GM18909 (cell line): ENCODE results near the gene SNAPC4.
"Not testable (repeated sequence)": the region's sequence is repeated elsewhere in the genome, so short reads cannot be mapped to it uniquely, and the experiment has no call there.

Source experiments
- ATAC-seq: cut with Tn5 transposase; IDR thresholded peaks from one replicate; pipeline ENCODE4 v1.9.1; 2021; ENCODE audit warnings: mild to moderate bottlenecking; ENCODE audit not compliant: unreplicated experiment, poor library complexity

The SNAPC4 gene

DNA sequence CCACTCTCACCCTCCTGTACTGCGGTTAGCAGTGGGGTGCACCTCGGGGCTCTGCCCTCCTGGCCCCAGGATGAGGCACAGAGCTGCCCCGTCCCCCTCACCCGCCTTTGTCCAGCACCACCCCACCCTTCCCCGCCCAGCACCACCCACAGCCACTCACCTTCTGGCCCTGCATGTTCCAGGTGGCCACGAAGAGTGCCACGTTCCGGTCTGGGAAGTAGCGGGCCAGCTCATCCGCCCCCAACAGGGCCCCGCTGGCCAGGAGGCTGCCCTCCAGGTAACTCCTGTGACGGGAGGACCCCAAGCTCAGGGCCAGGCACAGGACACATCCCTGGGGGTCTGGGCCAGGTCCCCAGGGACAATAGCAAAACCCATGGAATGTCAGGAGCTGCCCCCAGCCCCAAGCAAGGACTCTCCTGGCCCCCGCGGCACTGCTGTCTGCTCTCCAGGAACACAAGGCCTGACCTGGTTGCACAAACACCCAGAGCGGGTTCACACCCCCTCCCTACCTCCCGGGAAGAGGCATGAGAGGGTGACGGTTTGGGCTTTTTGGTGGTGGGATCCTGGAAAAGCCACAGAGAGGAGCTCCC, 34.7 kb upstream of the SNAPC4 start:
- ATAC-seq = no peak

DNA sequence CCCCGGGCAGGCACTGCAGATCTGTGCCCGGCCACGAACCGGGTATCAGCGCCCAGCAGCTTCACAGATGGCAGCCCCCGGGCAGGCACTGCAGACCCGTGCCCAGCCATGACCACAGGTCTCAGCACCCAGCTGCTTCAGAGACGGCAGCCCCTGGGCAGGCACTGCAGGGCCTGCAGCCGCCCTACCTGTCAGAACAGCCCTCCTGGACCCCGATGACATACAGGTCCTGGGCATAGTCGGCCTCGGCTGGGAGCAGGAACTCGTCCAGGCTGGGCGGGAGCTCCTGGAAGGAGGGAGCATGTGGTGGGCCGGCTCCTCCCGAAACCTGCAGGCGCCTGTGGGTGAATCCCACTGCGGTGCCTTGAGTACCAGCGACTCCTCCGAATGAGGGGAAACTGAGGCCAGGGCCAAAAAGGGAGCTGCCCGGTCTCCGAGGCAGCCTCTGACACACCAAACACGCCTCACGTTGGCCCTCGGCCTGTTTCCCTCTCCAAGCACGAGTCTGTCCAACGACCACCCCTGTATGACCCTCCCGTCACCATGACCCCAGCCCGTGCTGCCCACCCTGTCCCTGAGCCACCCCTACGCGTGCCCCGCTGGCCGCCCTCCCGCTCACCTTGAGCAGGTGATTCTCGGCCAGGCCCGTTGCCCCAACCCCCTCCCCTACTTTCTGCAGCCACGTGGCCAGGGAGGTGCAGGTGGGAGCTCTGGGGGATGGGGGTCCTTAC, 34.0 kb upstream of the SNAPC4 start:
- ATAC-seq = no peak

DNA sequence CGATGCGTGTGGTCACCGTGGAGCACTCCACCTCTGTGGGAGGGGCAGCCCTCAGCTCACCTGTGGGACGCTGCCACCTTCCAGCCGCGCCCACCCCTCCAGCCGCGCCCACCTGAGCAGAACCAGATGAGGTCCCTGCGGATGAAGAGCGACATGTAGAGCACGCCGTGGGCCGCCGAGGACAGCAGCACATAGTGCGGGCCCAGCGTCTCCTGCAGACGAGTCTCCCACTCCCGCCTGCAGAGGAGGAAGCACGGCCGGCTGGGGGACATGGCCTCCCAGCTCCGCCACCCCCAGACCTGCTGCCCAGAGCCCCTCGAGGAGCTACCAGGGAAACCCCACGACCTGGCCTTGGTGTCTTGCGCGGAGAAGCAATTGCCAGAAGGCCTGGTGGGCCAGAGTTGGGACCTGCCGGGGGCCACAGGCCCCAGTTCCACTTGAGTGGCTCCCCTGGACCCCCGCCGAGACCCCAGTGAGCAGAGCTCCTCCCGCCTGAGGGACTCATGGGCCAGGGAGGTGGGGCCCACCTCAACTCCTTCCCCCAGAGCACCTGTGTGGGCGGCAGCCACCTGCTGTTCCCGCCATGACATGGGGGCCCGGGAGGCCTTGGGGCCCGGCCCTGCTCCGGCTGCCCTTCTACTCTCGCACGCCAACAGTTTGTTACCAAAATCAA, 33.2 kb upstream of the SNAPC4 start:
- ATAC-seq = no peak

DNA sequence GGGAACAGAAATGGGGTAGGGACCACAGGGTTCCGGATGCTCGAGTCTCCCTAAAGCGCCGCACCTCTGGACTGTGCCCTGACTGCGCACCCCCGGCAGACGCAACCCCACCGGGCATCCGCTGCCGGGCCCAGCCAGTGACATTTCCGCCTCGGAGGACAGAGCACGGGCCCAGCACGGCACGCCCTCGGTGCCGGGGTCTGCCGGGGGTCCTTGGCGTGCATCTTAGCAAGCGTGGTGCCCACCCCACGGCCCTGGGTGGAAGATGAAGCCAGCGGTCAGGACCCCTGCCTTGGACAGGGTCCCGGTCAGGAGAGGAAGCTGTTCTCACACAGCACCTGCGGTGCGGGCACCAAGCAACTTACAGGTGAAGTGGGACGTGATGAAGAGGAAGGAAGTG, 32.6 kb upstream of the SNAPC4 start:
- ATAC-seq = no peak

DNA sequence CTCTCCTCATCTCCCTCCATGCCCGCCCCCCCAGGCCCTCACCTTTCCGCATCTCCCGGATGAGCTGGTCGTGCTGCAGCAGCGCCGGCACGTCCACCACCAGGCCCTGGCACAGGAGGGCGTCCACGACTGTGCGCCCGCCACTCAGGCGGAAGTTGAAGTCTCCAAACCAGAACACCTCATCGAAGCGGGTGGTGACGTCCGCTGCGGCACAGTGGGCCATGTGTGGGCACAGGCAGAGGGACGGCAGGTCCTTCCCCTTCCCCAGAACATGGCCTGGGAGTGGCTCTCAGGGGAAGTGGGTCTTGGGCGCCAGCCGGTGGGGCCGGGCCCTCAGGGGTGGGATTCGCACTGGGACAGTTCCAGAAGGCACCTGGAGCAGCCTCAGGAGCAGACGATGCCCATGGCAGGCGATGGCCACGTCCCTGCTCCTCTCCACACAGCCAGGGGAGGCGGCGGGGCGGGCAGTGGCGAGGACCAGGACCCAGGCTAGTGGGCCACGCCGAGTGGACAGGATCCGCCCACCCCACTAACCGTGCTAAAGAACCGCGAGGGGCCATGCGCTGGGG, 31.9 kb upstream of the SNAPC4 start:
- no peak for ATAC-seq

DNA sequence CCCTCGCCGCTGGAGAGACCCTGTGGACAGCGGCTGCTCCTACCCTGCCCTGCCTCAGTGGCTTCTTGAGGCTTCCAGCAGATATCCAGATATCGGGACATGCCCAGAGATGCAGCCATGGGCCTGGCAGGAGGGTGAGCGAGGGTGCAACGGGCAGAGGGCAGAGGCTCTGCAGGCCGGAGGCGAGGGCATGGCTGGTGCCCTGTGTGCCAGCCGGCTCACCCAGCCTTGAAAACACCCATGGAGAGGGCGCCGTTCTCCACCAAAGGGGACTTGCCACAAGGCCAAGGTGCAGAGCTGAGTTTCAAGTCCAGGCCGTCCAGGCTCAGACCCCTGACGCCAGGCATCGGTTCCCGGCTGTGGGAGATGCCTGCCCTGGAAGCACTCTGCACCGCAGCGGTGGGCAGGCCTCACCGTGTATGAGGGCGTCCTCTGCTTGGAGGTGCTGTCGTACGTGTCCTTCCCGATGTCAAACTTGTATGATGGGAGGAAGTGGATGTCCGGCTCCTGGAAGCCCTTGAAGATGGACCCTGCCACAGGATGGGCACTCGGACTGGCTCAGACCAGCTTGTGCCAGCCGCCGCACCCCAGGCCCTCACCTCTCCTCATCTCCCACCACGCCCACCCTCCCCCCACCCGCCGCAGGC, 30.7 kb upstream of the SNAPC4 start:
- no peak for ATAC-seq

DNA sequence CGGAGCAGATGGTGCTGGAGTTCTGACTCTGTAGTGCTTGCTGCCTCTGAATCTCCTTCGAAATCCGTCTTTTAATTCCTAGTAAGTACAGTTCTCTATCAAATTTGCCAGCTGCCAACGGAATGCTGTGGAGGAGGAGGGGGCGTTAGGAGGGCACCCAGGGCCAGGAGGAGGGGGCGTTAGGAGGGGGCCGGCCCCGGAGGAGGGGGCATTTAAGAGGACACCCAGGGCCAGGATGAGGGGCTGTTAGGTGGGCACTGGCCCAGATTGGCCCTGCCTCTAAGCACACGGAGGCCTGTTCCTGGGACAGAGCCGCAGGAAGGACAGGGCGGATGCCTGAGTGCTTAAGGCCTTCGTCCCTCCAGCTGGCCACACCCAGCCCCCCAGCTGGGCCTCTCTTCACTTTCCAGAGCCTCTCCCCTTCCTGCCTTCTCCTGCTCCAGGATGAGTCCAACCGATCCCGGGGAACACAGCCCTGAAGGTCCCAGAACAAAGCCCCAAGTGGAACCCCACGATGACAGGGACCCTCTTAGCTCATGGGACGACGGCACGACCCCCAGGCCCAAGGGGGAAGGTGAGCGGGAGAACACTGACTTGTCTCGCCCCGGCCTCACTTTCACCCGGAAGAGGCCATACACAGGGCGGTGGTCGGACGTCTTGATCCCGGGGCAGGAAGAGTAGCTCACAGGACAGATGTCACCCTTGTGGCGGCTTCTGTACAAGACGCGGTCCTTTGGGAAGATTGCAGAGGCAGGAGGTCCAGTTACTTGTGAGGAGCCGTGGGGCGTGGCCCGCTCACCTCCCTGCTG, 29.9 kb upstream of the SNAPC4 start:
- no peak for ATAC-seq

DNA sequence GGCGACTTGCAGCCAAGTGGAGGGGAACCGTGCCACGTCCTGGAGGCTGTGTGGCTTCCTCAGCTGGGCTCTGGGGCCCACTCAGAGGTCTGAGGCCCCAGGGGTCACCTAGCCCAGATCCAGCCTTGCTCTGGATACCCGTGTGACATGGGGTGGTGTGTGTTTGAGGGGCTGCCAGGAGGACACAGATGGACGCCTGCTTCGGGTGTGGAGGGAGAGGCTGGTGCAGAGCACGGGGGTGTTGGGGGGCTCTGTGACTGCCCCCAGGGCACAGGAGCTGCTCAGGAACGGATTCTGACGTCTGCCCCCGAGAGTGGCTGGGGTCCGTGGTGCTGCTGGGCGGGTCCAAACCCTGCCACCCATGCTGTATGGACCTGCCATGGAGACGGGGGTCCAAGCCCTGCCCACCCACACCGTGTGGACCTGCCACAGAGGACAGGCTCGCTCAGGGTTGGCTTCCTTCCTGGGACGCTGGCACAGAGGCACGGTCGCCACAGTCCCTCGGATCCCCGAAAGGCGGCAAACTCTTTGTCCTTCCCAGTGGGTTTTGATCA, 29.2 kb upstream of the SNAPC4 start:
- ATAC-seq = no peak

DNA sequence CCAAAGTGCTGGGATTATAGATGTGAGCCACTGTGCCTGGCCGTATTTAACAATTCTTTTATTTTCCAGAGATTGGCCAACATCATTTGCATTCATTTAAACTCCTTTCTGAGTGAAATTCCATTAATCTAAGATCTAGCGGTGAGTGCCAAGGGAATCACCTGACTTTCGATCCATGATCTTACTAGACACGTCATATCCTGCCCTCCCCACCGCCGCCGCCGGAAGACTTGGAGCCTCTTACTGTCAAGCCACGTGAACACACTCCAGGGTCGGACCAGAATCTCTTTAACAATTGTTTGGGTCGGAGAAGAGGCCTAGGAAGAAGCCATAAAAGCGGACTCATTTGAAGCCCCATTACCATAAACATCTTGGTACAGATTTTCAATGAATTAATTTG, 26.8 kb upstream of the SNAPC4 start:
- no peak for ATAC-seq

DNA sequence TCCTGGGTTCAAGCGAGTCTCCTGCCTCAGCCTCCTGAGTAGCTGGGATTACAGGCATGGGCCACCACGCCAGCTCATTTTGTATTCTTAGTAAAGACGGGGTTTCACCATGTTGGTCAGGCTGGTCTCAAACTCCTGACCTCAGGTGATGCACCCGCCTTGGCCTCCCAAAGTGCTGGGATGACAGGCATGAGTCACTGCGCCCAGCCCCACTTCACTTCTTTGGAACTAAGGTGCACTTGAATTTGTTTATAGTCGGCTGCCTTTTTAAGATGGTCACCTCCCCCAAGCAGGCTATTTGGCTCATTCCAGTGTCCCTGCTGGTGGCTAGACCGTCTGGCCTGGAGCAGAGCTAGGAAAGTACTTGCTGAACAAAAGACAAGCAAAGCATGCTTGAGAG, 25.4 kb upstream of the SNAPC4 start:
- not testable (repeated sequence) for ATAC-seq

DNA sequence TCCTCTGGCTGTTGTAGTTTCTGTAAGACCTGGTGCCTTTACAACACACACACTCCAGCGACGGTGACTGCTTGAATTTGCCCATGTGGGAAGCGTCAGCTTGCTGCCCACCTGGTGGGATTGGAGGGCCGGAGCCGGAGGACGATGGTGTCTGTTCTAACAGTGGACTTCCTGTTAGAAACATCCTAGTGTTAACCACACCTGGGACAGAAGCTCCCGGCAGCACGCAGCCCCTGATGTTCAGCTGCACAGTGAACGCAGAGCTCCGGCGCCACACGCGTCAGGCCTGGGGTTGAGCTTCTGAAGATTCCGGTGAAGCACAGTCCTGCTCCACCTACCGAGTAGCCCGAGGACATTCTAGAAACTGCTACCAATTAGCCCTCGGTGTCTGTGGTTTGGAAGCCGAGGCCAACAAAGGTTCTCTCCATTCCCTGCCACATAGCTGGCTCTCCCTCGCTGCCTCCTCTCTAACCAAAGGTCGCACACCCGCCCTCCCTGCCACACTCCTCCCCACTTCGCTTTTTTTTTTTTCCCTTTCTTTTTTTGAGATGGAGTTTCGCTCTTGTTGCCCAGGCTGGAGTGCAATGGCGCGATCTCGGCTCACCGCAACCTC, 24.9 kb upstream of the SNAPC4 start:
- ATAC-seq = no peak

DNA sequence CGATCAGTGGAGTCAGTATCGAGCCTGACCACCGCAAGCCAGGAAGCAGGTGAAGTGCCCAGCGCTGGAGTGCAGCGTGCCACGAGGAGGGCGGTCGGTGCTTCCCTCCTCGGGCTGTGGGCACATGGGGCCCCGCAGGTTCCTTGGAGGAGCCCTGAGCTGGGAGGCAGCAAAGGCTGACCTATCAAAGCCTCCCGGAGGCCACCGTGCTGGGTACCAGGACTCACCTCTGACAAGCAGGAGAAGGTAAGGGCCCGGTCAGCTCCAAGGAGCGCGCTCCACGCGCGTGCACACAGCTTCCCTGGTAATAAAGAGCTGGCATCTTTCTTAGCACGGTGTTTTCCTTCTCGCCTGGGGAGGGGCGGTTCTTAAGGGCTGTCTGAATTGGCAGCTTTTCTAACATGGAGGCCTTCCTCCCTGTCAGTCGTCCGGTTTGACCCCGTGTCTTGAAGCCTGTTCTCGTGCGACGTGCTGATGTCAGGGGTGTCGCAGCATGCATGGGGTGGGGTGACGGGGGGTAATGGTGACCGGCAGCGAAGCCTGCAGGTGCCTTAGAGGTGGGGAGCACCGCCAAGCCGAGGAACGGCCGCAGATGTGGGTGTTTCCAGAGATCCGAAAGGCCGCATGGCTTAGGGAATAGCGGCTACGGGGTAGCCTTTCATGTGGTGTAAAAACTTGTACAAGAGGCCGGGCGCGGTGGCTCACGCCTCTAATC, 23.6 kb upstream of the SNAPC4 start:
- no peak for ATAC-seq

DNA sequence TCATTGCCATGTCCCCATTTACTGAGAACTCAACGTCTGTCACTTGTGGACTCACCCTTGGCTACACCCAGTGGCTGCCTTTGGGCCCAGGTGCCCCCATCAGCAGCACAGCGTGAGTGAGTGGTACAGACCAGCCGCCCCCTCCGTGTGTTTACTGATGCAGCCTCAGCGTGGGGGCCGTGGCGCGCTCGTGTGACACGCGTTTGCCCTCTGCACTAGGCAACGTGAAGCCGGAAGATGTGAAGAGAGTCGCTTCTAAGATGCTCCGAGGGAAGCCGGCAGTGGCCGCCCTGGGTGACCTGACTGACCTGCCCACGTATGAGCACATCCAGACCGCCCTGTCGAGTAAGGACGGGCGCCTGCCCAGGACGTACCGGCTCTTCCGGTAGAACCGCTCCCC, 22.9 kb upstream of the SNAPC4 start:
- ATAC-seq = no peak

DNA sequence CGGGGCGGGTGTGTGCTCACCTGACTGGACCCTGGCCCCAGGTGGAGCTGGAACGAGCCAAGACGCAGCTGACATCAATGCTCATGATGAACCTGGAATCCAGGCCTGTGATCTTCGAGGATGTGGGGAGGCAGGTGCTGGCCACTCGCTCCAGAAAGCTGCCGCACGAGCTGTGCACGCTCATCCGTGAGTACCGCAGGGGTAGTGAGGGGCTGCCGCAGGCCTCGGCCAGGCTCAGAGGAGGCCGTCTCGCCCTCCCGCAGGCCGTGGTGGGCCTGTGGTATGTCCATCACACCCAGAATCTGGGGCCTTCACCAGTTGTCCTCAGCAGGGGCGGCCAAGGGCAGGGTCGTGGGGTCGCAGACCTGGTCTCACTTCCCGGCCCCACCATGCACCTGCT, 21.8 kb upstream of the SNAPC4 start:
- ATAC-seq = no peak

DNA sequence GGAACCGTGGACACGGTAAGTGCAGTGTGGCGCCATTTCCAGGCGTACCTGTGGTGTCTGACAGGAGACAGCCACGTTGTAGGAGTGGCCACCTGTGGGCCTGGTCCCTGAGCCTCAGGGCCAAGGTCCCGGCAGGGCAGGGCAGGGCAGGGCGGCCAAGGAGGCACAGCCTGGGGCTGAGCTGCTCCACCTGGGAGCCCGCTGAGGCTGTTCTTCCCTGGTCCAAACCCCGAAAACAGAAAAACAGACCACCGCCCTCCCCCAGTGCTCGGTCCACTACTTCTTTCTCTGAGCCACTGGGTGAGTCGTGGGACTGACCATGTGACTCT, 19.1 kb upstream of the SNAPC4 start:
- no peak for ATAC-seq

DNA sequence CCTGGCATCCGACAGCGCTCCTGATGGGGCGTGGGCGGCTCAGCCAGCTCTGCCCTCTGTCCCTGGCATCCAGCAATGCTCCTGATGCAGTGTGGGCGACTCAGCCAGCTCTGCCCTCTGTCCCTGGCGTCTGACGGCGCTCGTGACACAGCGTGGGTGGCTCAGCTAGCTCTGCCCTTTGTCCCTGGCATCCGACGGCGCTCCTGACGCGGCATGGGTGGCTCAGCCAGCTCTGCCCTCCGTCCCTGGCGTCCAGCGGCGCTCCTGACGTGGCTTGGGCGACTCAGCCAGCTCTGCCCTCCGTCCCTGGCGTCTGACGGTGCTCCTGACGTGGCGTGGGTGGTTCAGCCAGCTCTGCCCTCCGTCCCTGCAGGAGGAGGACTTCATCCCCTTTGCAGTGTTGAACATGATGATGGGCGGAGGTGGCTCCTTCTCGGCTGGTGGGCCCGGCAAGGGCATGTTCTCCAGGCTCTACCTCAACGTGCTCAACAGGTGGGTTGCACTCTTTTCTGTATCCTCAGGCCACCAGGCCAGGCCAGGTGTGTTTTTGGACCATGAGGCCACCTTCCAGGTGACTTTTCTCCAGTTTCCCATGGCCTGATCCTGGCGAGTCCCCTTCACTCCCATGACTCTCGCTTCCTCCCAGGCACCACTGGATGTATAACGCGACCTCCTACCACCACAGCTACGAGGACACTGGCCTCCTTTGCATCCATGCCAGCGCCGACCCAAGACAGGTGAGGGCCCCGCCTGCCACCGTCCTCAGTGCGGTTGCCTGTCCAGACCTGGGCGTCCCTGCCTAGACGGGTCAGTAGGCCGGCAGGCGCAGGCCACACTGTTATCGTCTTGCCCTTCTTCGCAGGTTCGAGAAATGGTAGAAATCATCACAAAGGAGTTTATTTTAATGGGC, 18.5 kb upstream of the SNAPC4 start:
- ATAC-seq = no peak

DNA sequence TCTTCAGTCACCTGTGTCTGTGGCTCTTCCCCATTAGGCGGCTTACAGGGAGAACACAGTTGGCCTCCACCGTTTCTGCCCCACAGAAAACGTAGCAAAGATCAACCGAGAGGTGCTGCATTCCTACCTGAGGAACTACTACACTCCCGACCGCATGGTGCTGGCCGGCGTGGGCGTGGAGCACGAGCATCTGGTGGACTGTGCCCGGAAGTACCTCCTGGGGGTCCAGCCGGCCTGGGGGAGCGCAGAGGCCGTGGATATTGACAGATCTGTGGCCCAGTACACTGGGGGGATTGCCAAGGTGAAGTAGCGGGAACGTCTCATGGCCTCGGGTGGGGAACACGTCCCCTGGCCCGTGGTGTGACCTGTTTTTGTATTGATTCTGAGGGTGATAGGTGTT, 16.9 kb upstream of the SNAPC4 start:
- no peak for ATAC-seq

DNA sequence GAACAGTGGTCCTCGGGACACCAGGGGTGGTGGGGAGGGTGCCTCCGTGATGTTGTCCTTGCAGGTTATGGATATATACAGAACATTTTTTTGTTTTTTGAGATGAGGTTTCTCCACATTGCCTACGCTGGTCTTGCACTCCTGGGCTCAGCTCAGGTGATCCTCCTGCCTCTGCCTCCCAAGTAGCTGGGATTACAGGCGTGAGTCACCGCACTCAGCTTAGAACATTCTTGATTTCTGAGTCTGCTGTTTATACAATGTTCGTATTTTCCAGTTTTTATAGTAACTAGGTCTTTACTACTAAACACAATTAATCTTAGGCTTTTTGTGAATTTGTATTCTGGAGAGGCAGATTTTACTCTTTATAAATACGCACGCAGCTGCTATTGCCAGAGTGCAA, 16.5 kb upstream of the SNAPC4 start:
- ATAC-seq = no peak
